H9 (cell line): ENCODE results near the gene OVOL3. TPM values are rescaled to one million over a fixed set of nuclear protein-coding genes. Genes with fewer than 3 reads are reported as not detected.

Source experiments
- DNase-seq: peaks from one replicate; pipeline ENCODE4 v3.0.0-alpha.2; 2017
- H2AFZ ChIP-seq: one replicate; pipeline ENCODE4 v1.6.1; 2013; ENCODE audit warnings: mild to moderate bottlenecking, low read length, control low read depth, moderate library complexity
- H2AK5ac ChIP-seq: 2 replicates; pipeline ENCODE4 v1.6.1; 2013; ENCODE audit warnings: low read length, control low read depth, mixed read lengths; ENCODE audit not compliant: insufficient read length
- H2BK120ac ChIP-seq: one replicate; pipeline ENCODE4 v1.6.1; 2013; ENCODE audit warnings: low read depth, mild to moderate bottlenecking, low read length, control low read depth, inconsistent platforms; ENCODE audit not compliant: poor library complexity, severe bottlenecking
- H2BK12ac ChIP-seq: 2 replicates; pipeline ENCODE4 v1.6.1; 2013; ENCODE audit warnings: low read length, control low read depth, mixed read lengths, low read depth; ENCODE audit not compliant: insufficient read length
- H2BK15ac ChIP-seq: 2 replicates; pipeline ENCODE4 v1.6.1; 2013; ENCODE audit warnings: low read depth, low read length, control low read depth
- H2BK20ac ChIP-seq: one replicate; pipeline ENCODE4 v1.6.1; 2013; ENCODE audit warnings: low read depth, mild to moderate bottlenecking, low read length, control low read depth, inconsistent platforms; ENCODE audit not compliant: poor library complexity, severe bottlenecking
- H2BK5ac ChIP-seq: 2 replicates; pipeline ENCODE4 v1.6.1; 2013; ENCODE audit warnings: low read length, control low read depth, mixed read lengths; ENCODE audit not compliant: insufficient read length
- H3K14ac ChIP-seq: 2 replicates; pipeline ENCODE4 v1.6.1; 2013; ENCODE audit warnings: low read length, control low read depth; ENCODE audit not compliant: insufficient read depth
- H3K18ac ChIP-seq: 2 replicates; pipeline ENCODE4 v1.6.1; 2013; ENCODE audit warnings: low read depth, mild to moderate bottlenecking, mixed read lengths, low read length, control low read depth; ENCODE audit not compliant: insufficient read length
- H3K23ac ChIP-seq: 2 replicates; pipeline ENCODE4 v1.6.1; 2013; ENCODE audit warnings: low read length, control low read depth, mixed read lengths, low read depth; ENCODE audit not compliant: insufficient read length
- H3K23me2 ChIP-seq: 2 replicates; pipeline ENCODE4 v1.6.1; 2013; ENCODE audit warnings: low read depth, mild to moderate bottlenecking, mixed read lengths, low read length, control low read depth; ENCODE audit not compliant: insufficient read length, poor library complexity, severe bottlenecking
- H3K27ac ChIP-seq: 2 replicates; pipeline ENCODE4 v1.5.1; 2013; ENCODE audit warnings: low read length, control low read depth, mixed read lengths, low read depth; ENCODE audit not compliant: insufficient read length
- H3K27me3 ChIP-seq: 2 replicates; pipeline ENCODE4 v1.6.1; 2013; ENCODE audit warnings: low read length, control low read depth, inconsistent platforms; ENCODE audit not compliant: insufficient read depth
- H3K4ac ChIP-seq: 2 replicates; pipeline ENCODE4 v1.6.1; 2013; ENCODE audit warnings: low read depth, mild to moderate bottlenecking, control low read depth, inconsistent platforms, low read length, moderate library complexity
- H3K4me1 ChIP-seq: 2 replicates; pipeline ENCODE4 v1.6.1; 2013; ENCODE audit warnings: low read length, control low read depth, inconsistent platforms; ENCODE audit not compliant: insufficient read depth
- H3K4me2 ChIP-seq: 2 replicates; pipeline ENCODE4 v1.6.1; 2013; ENCODE audit warnings: low read length, control low read depth, mixed read lengths; ENCODE audit not compliant: insufficient read length, insufficient read depth
- H3K56ac ChIP-seq: 2 replicates; pipeline ENCODE4 v1.6.1; 2013; ENCODE audit warnings: low read depth, mild to moderate bottlenecking, mixed read lengths, low read length, control low read depth; ENCODE audit not compliant: insufficient read length
- H3K79me1 ChIP-seq: 2 replicates; pipeline ENCODE4 v1.6.1; 2013; ENCODE audit warnings: low read depth, mild to moderate bottlenecking, moderate library complexity, low read length, control low read depth, inconsistent platforms; ENCODE audit not compliant: insufficient read depth, poor library complexity, severe bottlenecking
- H3K79me2 ChIP-seq: 2 replicates; pipeline ENCODE4 v1.6.1; 2013; ENCODE audit warnings: low read length, control low read depth, inconsistent platforms; ENCODE audit not compliant: insufficient read depth
- H3K9ac ChIP-seq: 2 replicates; pipeline ENCODE4 v1.6.1; 2013; ENCODE audit warnings: low read length, control low read depth, mixed read lengths; ENCODE audit not compliant: insufficient read length; ENCODE audit errors: extremely low read depth
- H3K9me3 ChIP-seq: one replicate; pipeline ENCODE4 v1.6.1; 2013; ENCODE audit warnings: low read depth, low read length, inconsistent platforms; ENCODE audit not compliant: control insufficient read depth
- H3T11ph ChIP-seq: one replicate; pipeline ENCODE4 v1.6.1; 2013; ENCODE audit warnings: mild to moderate bottlenecking, low read length, control low read depth, inconsistent platforms
- H4K20me1 ChIP-seq: one replicate; pipeline ENCODE4 v1.6.1; 2013; ENCODE audit not compliant: control insufficient read depth, insufficient read length, insufficient read depth
- H4K5ac ChIP-seq: 2 replicates; pipeline ENCODE4 v1.6.1; 2013; ENCODE audit warnings: low read depth, mild to moderate bottlenecking, mixed read lengths, low read length, control low read depth; ENCODE audit not compliant: insufficient read length
- H4K8ac ChIP-seq: replicated peaks from 2 replicates; pipeline ENCODE4 v1.6.1; 2013; ENCODE audit warnings: low read length, control low read depth, mixed read lengths, low read depth; ENCODE audit not compliant: insufficient read length
- H4K91ac ChIP-seq: 2 replicates; pipeline ENCODE4 v1.6.1; 2013; ENCODE audit warnings: low read depth, mild to moderate bottlenecking, moderate library complexity, mixed read lengths, low read length, control low read depth; ENCODE audit not compliant: insufficient read length
- H3K27ac Mint-ChIP-seq, 3 experiments: 2 replicates in 2 of 3; 3 replicates in 1 of 3; pipeline ENCODE4 v1.8.0; 2020 to 2021; ENCODE audit warnings: mixed read lengths in 3 of 3, mild to moderate bottlenecking in 1 of 3, moderate library complexity in 1 of 3
- H3K27me3 Mint-ChIP-seq: 2 replicates; pipeline ENCODE4 v1.8.0; 2021; ENCODE audit warnings: low read depth, mild to moderate bottlenecking, moderate library complexity, mixed read lengths
- H3K36me3 Mint-ChIP-seq, 3 experiments: 2 replicates in 2 of 3; 3 replicates in 1 of 3; pipeline ENCODE4 v1.8.0; 2020 to 2021; ENCODE audit warnings: low read depth in 3 of 3, mixed read lengths in 3 of 3; ENCODE audit not compliant: insufficient read depth in 1 of 3
- H3K4me1 Mint-ChIP-seq, 2 experiments: 2 replicates each; pipeline ENCODE4 v1.8.0; 2020; ENCODE audit warnings: mixed read lengths in 2 of 2
- H3K4me3 Mint-ChIP-seq, 2 experiments: 2 replicates in 1 of 2; 3 replicates in 1 of 2; pipeline ENCODE4 v1.8.0; 2020 to 2021; ENCODE audit warnings: mild to moderate bottlenecking in 2 of 2, mixed read lengths in 2 of 2, moderate library complexity in 1 of 2
- H3K9me3 Mint-ChIP-seq, 2 experiments: 2 replicates in 1 of 2; 3 replicates in 1 of 2; pipeline ENCODE4 v1.8.0; 2020; ENCODE audit warnings: mild to moderate bottlenecking in 2 of 2, mixed read lengths in 2 of 2, moderate library complexity in 1 of 2
- CTCF ChIP-seq: fragments of 200-600 bp; sonication (generic); conservative IDR thresholded peaks from 3 replicates; pipeline ENCODE4 v1.8.0; 2021; ENCODE audit warnings: antibody characterized with exemption, mild to moderate bottlenecking
- WGBS: extraction: QIAGEN DNeasy Blood & Tissue Kit; methylation state at CpG from one replicate; pipeline ENCODE4 v1.1.7; 2013; ENCODE audit warnings: missing lambda C conversion rate, low lambda C conversion rate, mixed read lengths; ENCODE audit not compliant: insufficient read length; ENCODE audit errors: extremely low coverage; 5-methylcytosine and 5-hydroxymethylcytosine counted together
- total RNA-seq: library from RNA; stranded (reverse); gene quantifications from 2 replicates; pipeline ENCODE4 v1.2.1, GENCODE V29; 2021

Gene OVOL3
- total RNA-seq, 1 experiment from 2014 or later = not detected

- Mint-ChIP-seq H3K4me3 (peak overlapping the region in 1 of 2 experiments; percentile 51; a peak in 2 of 5 replicates), H3K27ac (0 out of 7 replicates have a peak overlapping the region, but pooled peaks of 1 of the 3 experiments have one; percentile 77), H3K4me1 (peaks cover 9 to 12% of the 10 kb centered on the region in 2 experiments), H3K36me3 (peaks cover 38 to 55% (median 53%) of the 10 kb centered on the region in 3 experiments; a peak in 6 of 7 replicates), H3K9me3 (no peaks in the 10 kb centered on the region; a peak in 1 of 5 replicates), H3K27me3 (no peaks in the 10 kb centered on the region; the same call in 1 of the 2 replicates)
- Histone ChIP-seq H3K27ac (no peak overlapping the region), H3K9ac (no peak overlapping the region), H3K23ac (no peak overlapping the region), H3K9me3 (no peaks in the 10 kb centered on the region), H2BK20ac (no peak overlapping the region), H2AFZ (no peak overlapping the region), H4K8ac (no peak overlapping the region), H2BK12ac (no peak overlapping the region), H2BK15ac (no peak overlapping the region), H4K91ac (no peak overlapping the region), H3K23me2 (peaks cover 4% of the 10 kb centered on the region), H2AK5ac (no peak overlapping the region), H4K20me1 (no peaks in the 10 kb centered on the region), H3K14ac (no peak overlapping the region), H3K27me3 (no peaks in the 10 kb centered on the region), H3K79me1 (no peaks in the 10 kb centered on the region), H3K56ac (no peak overlapping the region), H3K4ac (no peak overlapping the region), H3K79me2 (no peaks in the 10 kb centered on the region), H2BK5ac (no peak overlapping the region), H2BK120ac (no peak overlapping the region), H3K4me1 (no peaks in the 10 kb centered on the region), H3K4me2 (no peak overlapping the region), H4K5ac (no peak overlapping the region), H3T11ph (no peak overlapping the region), H3K18ac (no peak overlapping the region)
- no peak for TF ChIP-seq CTCF
- no peak for DNase-seq
- no CpG with 5 or more reads among the region's 9 CpGs for WGBS
Measured at GRCh38 chr19:36142496-36142895, 31.6 kb downstream of the OVOL3 start.
